ENCODE results near the gene SPIN2B. TPM values are rescaled to one million over a fixed set of nuclear protein-coding genes. Genes with fewer than 3 reads are reported as not detected.

The SPIN2B gene
- total and polyA plus RNA-seq, 2 of the 4 experiments (the other 2 are of a cell fraction): 3.0 to 9.3 TPM

GRCh38 chrX:57119416-57119815 lies 1.9 kb downstream of the SPIN2B start:
- no peak overlapping the region for H3K23ac ChIP-seq (ENCODE audit: low read depth, low read length)
- no peaks in the 10 kb centered on the region for H3K27me3 ChIP-seq (ENCODE audit: control insufficient read depth, insufficient read depth, low read length)
- no peak overlapping the region for H4K91ac ChIP-seq (ENCODE audit: insufficient read depth, low read depth, low read length)
- DNase-seq (no peak), ATAC-seq (ENCODE audit: low read depth) (no peak)
- H3K4ac ChIP-seq (ENCODE audit: low read depth, low read length): no peak overlapping the region
- no peak overlapping the region for H2AFZ ChIP-seq (replicated peaks; ENCODE audit: low read length, poor library complexity)
- no peak overlapping the region for H4K5ac ChIP-seq (ENCODE audit: low read depth, low read length)
- H4K8ac ChIP-seq (ENCODE audit: low read depth in 2 of 2, low read length in 2 of 2): no peak overlapping the region
- no peak overlapping the region for H2BK5ac ChIP-seq (ENCODE audit: low read depth, low read length, poor library complexity, severe bottlenecking)
- ChIA-PET CTCF (no interaction called here), POLR2A (ENCODE audit: unreplicated experiment) (no interaction called here)
- no peaks in the 10 kb centered on the region for H3K9me1 ChIP-seq (ENCODE audit: insufficient read depth, low read length)
- intact Hi-C loops (cut with micrococcal nuclease) (no loop called here), dilution Hi-C loops (cut with HindIII; ENCODE audit: low sequenced_read_pairs, unreplicated experiment) (no loop called here), in situ Hi-C loops (cut with MboI; ENCODE audit: low sequenced_read_pairs) (loop anchor here (25.0 kb wide), 1 partner anchor 307 kb away; no protein-coding TSS in a partner anchor)
- H3K9ac ChIP-seq (ENCODE audit: low read depth, low read length): no peak overlapping the region
- no peaks in the 10 kb centered on the region for H4K20me1 ChIP-seq (ENCODE audit: insufficient read depth, low read length)
- H2AK9ac ChIP-seq (replicated peaks; ENCODE audit: low read depth, low read length, poor library complexity): no peak overlapping the region
- H2BK15ac ChIP-seq (ENCODE audit: low read depth, low read length): no peak overlapping the region
- BruUV-seq (replicated peaks): no TSS peak
- no peak overlapping the region for H3K4me2 ChIP-seq (ENCODE audit: low read depth, low read length)
- no peak overlapping the region for H3K18ac ChIP-seq (ENCODE audit: low read depth, low read length)
- no peak for TF ChIP-seq BHLHE40 (IDR thresholded peaks at IDR 0.05; ENCODE audit: low read depth, low read length)
- TF ChIP-seq SMC3 (IDR thresholded peaks at IDR 0.05; ENCODE audit: low read depth, low read length): no peak
- no peak for TF ChIP-seq NFE2L2 (IDR thresholded peaks at IDR 0.05; ENCODE audit: low read depth, low read length)
- TF ChIP-seq CHD1 (IDR thresholded peaks at IDR 0.05; ENCODE audit: low read depth, low read length): no peak
- TF ChIP-seq RCOR1 (IDR thresholded peaks at IDR 0.05; ENCODE audit: insufficient replicate concordance, low read length): no peak
- no peak for TF ChIP-seq MXI1 (IDR thresholded peaks at IDR 0.05; ENCODE audit: borderline replicate concordance, low read depth, low read length)
- TF ChIP-seq, protein P1, sequence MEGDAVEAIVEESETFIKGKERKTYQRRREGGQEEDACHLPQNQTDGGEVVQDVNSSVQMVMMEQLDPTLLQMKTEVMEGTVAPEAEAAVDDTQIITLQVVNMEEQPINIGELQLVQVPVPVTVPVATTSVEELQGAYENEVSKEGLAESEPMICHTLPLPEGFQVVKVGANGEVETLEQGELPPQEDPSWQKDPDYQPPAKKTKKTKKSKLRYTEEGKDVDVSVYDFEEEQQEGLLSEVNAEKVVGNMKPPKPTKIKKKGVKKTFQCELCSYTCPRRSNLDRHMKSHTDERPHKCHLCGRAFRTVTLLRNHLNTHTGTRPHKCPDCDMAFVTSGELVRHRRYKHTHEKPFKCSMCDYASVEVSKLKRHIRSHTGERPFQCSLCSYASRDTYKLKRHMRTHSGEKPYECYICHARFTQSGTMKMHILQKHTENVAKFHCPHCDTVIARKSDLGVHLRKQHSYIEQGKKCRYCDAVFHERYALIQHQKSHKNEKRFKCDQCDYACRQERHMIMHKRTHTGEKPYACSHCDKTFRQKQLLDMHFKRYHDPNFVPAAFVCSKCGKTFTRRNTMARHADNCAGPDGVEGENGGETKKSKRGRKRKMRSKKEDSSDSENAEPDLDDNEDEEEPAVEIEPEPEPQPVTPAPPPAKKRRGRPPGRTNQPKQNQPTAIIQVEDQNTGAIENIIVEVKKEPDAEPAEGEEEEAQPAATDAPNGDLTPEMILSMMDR (conservative IDR thresholded peaks at IDR 0.05; ENCODE audit: low read depth, low read length): no peak
- TF ChIP-seq RFX5 (IDR thresholded peaks at IDR 0.05; ENCODE audit: low read depth, low read length): no peak
- no peak for TF ChIP-seq MAFK (IDR thresholded peaks at IDR 0.05; ENCODE audit: low read depth, low read length)
- no peak for TF ChIP-seq CEBPB (IDR thresholded peaks at IDR 0.05; ENCODE audit: low read depth, low read length)
- H3K56ac ChIP-seq (ENCODE audit: extremely low read depth, insufficient read depth, low read length): no peak overlapping the region
- H2BK120ac ChIP-seq (ENCODE audit: low read depth, low read length): no peak overlapping the region
- no peaks in the 10 kb centered on the region for H3K9me3 ChIP-seq (ENCODE audit: control insufficient read depth, insufficient read depth, low read length)
- WGBS, 2 experiments (ENCODE audit: extremely low coverage in 2 of 2, insufficient read length in 1 of 2): no CpG with 5 or more reads among the region's 1 CpG
- no peak overlapping the region for H2BK20ac ChIP-seq (ENCODE audit: low read depth, low read length)
- no peak overlapping the region for H3K14ac ChIP-seq (replicated peaks; ENCODE audit: low read depth, low read length)
- no peak overlapping the region for H3K27ac ChIP-seq (ENCODE audit: insufficient read depth, low read length)
- no peak overlapping the region for H2AK5ac ChIP-seq (ENCODE audit: low read depth, low read length)
- H3K79me1 ChIP-seq (ENCODE audit: low read depth in 1 of 2, low read length in 2 of 2): no peaks in the 10 kb centered on the region
- H3K36me3 ChIP-seq (ENCODE audit: control insufficient read depth, insufficient read depth, low read length): peaks cover 4% of the 10 kb centered on the region; the same call in 1 of the 2 replicates
- H3K4me3 ChIP-seq (ENCODE audit: insufficient read depth, low read depth, low read length): no peak overlapping the region
- no peaks in the 10 kb centered on the region for H3K4me1 ChIP-seq (ENCODE audit: control insufficient read depth, insufficient read depth, low read length)

Measured in IMR-90 (cell line).